GM12864 (cell line): Measurements from ENCODE around the gene LRRC17.
A peak's percentile ranks its signal among the peaks of the same experiment; 100 is the strongest.
"Not testable (repeated sequence)": the region's sequence is repeated elsewhere in the genome, so short reads cannot be mapped to it uniquely, and the experiment has no call there.

Experiments used
- DNase-seq: peaks from one replicate; pipeline ENCODE4 v3.0.0-alpha.2; 2011; ENCODE audit warnings: low read depth
- H3K4me3 ChIP-seq: 2 replicates; pipeline ENCODE4 v1.5.1; 2011; ENCODE audit warnings: mild to moderate bottlenecking, low read depth, low read length, control low read depth
- TF ChIP-seq, protein P1 (sequence below): IDR thresholded peaks from 2 replicates; pipeline ENCODE4 v1.5.1; 2011; ENCODE audit warnings: low read depth, mild to moderate bottlenecking, moderate library complexity, low read length, control low read depth, inconsistent platforms; ENCODE audit errors: missing control alignments

LRRC17 gene

DNA sequence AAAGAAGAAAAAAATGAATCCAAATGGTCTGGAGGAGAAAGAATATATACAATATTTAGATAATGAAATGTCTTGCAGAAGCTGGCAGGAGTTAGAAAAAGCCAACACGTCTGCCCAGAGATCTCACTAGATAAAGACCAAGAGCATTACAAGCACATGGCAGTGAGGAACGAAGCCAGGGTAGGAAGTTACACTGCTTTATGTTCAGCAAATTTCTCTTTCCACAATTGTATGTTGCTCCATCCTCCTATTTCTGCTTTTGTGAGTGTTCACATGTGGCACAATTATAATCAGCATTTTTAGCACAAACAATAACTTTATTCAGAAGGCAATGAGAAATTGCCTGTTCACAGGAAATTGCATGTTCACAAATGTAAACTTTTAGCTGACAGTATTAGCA lies 53.7 kb downstream of the LRRC17 start:
- DNase-seq: no peak
- H3K4me3 ChIP-seq: no peak overlapping the region
- TF ChIP-seq, protein P1, sequence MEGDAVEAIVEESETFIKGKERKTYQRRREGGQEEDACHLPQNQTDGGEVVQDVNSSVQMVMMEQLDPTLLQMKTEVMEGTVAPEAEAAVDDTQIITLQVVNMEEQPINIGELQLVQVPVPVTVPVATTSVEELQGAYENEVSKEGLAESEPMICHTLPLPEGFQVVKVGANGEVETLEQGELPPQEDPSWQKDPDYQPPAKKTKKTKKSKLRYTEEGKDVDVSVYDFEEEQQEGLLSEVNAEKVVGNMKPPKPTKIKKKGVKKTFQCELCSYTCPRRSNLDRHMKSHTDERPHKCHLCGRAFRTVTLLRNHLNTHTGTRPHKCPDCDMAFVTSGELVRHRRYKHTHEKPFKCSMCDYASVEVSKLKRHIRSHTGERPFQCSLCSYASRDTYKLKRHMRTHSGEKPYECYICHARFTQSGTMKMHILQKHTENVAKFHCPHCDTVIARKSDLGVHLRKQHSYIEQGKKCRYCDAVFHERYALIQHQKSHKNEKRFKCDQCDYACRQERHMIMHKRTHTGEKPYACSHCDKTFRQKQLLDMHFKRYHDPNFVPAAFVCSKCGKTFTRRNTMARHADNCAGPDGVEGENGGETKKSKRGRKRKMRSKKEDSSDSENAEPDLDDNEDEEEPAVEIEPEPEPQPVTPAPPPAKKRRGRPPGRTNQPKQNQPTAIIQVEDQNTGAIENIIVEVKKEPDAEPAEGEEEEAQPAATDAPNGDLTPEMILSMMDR: no peak

DNA sequence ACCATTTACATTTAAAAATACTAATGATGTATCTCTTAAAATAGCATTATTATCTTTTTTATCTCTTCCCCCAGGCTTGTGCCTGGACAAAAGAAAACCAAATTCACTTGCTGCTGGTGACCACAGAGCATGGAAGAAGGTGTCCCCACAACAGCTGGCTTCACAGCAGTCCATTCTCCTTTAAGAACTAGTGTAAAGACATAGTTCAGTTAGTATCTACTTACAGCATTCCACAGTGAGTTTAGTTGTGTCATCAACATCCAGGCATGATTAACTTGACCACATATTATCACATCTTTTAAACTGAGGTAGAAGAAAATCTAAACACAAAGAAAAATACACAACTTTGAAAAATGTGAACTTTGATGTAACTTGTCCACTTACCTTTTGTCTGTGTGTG lies 55.0 kb downstream of the LRRC17 start:
- DNase-seq: no peak
- TF ChIP-seq, protein P1: no peak

DNA sequence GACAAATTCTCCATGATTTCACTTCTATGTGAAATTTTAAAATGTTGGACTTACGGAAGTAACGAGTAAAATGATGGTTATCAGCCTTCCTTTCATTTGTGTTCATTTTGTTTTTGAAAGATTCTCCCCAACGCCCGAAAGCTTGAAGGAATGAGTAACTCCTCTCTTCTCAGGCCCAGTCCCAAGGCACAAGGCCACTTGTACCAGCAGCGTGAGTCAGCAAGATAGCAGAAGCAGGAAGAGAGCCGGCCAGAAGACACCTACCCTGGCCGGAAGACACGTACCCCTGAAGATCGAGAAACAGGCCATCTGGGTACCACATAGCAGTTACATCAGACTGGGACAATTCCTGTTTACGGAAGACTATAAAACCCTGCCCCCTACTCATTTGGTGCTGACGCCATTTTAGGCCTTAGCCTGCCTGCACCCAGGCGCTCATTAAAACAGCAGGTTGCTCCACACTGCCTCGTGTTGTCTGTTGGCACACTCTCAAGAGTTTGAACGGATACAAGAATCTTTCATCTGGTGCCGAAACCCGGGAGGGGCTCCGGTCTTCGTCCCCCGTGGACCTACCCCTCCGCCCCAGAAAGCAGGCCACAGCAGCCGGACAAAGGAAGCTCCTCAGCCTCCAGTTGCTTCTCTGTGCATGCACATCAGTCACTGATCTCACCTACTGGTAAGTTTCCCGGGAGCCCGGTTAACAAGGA lies 60.4 kb downstream of the LRRC17 start:
- no peak for DNase-seq
- TF ChIP-seq, protein P1: no peak
- no peak overlapping the region for H3K4me3 ChIP-seq

More for the DNA sequence above, 55.0 kb downstream of the LRRC17 start:
- no peak overlapping the region for H3K4me3 ChIP-seq

DNA sequence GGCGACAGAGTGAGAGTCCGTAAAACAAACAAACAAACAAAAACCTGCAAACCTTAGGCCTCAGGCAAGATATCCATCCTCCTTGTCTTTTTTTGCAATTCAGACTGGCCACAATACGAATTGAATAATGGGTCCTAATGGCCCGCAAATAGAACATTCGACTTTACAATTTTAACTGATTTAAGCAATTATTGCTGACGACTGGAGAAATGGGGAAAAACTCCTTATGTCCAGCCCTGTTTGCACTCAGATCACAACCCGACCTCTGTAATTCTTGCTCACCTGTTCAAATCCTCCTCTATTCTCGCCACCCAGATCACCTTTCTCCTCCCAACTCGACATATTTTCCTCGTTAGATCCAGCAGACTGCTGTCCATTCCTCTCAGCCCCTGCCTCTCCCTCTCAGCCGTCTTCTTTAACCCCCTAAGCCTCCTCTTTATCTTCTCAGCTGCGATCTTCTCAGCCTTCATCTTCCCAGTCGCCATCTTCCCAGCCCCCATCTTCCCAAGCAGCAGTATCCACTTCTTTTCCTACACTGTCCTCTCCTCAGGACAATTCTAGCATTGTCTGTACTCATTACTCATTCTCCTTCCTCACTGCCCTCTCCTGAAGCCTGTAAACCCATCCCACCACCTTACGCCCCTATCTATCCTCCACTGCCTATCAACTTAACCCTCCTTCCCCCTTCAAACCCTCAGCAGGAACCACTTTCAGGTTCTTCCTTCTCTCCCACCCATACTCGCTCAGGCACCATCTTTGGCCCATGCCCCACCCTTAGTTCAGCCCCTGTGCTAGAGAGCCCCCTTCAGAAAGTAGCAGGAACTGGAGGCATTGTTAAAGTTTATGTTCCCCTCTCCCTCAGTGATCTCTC lies 61.8 kb downstream of the LRRC17 start:
- TF ChIP-seq, protein P1: peak; percentile 35
- no peak for DNase-seq

DNA sequence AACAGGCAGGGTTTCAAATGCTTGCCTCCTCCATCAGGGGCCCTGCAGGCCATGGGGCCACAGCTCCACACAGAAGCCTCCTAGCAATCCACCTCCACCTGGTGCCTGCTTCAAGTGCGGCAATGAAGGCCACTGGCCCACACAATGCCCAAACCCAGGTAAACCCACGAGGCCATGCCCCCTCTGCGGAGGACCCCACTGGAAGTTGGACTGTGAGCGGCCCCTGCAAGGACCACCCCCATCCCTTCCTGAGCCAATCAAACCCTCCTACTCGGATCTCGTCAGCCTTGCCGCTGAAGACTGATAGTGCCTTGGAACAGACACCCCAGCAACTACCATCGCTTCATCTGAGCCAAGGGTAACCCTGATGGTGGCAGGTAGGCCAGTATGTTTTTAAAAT lies 63.1 kb downstream of the LRRC17 start:
- TF ChIP-seq, protein P1: no peak
- H3K4me3 ChIP-seq: no peak overlapping the region
- DNase-seq: no peak

More for the DNA sequence above, 61.8 kb downstream of the LRRC17 start:
- no peak overlapping the region for H3K4me3 ChIP-seq

DNA sequence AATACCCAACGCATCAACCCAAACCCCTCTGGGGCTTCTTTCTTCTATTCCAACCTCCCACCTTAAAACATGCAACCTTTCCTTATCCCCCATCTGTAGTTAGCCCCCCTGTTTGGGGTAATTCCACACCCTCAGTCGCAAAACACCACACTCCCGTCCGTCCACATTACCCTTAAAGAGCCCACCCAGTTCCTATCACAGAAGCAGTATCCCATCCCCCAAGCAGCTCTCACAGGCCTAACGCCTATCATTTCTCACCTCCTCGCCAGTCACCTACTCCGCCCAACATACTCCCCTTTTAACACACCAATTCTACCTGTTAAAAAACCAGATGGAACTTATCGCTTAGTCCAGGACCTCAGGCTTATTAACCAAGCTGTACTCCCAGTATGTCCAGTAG lies 63.7 kb downstream of the LRRC17 start:
- H3K4me3 ChIP-seq: no peak overlapping the region
- TF ChIP-seq, protein P1: no peak
- DNase-seq: no peak

DNA sequence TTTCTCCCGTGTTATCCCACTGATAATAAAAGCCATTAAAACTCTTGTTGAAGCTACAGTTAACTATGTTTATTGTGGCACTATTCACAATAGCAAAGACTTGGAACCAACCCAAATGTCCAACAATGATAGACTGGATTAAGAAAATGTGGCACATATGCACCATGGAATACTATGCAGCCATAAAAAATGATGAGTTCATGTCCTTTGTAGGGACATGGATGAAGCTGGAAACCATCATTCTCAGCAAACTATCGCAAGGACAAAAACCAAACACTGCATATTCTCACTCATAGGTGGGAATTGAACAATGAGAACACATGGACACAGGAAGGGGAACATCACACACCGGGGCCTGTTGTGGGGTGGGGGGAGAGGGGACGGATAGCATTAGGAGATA lies 64.8 kb downstream of the LRRC17 start:
- DNase-seq, H3K4me3 ChIP-seq: not testable (repeated sequence)
